GM10248 (cell line): ENCODE data around the gene GCK.

Experiments
- CTCF ChIA-PET: fragments of 300-600 bp; sonication (Branson Sonifier 250); formaldehyde crosslinking; extraction: SDS; loops from one replicate; lab custom pipeline; 2021; ENCODE audit warnings: antibody characterized with exemption; lab: Yijun Ruan, JAX
- POLR2A ChIA-PET: fragments of 350-650 bp; sonication (Branson Sonifier 250); formaldehyde crosslinking; extraction: SDS; loops from one replicate; lab custom pipeline; 2020; ENCODE audit warnings: antibody characterized with exemption; lab: Yijun Ruan, JAX
- DNase-seq: peaks from one replicate; pipeline ENCODE4 v3.0.0; 2012; ENCODE audit errors: extremely low spot score
- CTCF ChIP-seq: IDR thresholded peaks from 2 replicates; pipeline ENCODE4 v1.5.1; 2012; ENCODE audit warnings: mild to moderate bottlenecking, low read depth; ENCODE audit errors: extremely low read depth, missing control alignments, control extremely low read depth

GCK gene

GRCh38 chr7:44191171-44191570 lies 1.9 kb upstream of the GCK start:
- no peak for TF ChIP-seq CTCF
- ChIA-PET POLR2A (no interaction called here), CTCF (no interaction called here)
- no peak for DNase-seq

DNA sequence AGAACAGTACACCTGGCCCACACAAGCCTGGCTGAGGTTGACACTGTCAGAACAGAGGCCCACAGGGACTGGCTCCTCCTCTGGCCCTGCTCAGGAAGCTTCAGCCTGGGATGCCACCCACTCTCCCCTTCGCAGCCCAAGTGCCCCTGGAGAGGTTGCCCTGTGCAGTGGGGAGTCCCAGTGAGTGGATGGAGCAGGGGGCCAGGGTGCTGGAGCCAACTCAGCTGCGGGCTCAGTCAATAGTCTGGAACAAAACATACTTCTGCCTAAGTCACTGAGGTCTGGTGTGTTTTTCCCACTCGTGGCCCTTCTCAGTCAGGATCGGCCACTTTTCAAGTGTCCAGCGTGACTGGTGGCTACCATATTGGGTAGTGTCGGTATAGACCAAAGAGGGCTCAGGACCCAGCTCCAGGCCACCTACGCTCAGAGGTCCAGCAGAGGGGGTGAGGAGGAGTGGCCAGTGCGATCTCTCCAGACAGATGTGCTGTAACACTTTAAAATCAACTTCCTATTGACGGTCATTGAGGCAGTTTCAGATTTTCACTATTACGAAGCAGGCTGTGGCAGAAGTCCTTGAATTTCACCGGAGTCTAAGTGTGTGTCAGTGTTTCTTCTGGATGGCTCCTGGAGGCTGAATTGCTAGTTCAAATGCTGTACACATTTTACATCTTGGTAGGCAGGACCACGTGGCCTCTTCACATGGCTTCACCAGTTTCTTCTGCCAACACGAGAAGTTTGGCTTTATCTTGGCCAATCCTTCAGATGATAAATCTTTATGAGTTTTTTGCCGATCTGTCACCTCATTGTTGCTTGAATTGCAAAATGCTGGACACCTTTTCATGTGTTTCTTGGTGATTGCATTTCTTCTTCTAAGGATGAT lies 994 bp upstream of the GCK start:
- no peak for TF ChIP-seq CTCF
- ChIA-PET POLR2A (no interaction called here), CTCF (interaction anchor here (1.8 kb wide), 1 partner anchor 14 kb away, joined by 4 read pairs; no protein-coding TSS in a partner anchor)
- no peak for DNase-seq

GRCh38 chr7:44188480-44189225 lies 586 bp downstream of the GCK start:
- ChIA-PET POLR2A (no interaction called here), CTCF (interaction anchor here (1.0 to 1.8 kb wide), 2 partner anchors 9 to 12 kb away, joined by 3 to 4 read pairs; no protein-coding TSS in a partner anchor)
- TF ChIP-seq CTCF: no peak
- no peak for DNase-seq

GRCh38 chr7:44187636-44188416 lies 1.4 kb downstream of the GCK start:
- ChIA-PET POLR2A (no interaction called here), CTCF (interaction anchor here (1.7 kb wide), 1 partner anchor 9 kb away, joined by 7 read pairs; no protein-coding TSS in a partner anchor)
- TF ChIP-seq CTCF: no peak
- no peak for DNase-seq

DNA sequence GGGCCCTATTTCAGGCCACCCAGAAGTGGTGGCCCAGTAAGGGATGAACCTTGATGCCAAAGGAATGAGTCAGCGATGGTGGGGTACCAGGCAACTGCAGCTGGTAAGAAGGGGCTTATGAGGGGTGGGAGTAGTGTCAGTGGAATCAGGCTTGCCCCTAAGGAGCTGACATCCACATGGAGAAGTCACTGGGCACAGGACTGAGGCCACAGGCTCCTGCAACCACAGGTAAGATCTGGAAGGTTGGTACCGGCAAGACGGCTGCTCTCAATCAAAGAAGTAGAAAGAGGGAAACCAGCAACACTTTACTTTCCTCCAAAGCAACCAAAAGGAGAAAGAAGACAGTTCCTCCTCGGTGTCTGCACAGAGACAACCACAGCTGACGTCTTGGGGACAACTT lies 2.5 kb downstream of the GCK start:
- no peak for DNase-seq
- POLR2A ChIA-PET: no interaction called here
- no peak for TF ChIP-seq CTCF
- CTCF ChIA-PET: interaction anchor here (0.8 to 1.7 kb wide), 4 partner anchors 10 to 378 kb away, joined by 3 to 7 read pairs (median 4); no protein-coding TSS in a partner anchor

DNA sequence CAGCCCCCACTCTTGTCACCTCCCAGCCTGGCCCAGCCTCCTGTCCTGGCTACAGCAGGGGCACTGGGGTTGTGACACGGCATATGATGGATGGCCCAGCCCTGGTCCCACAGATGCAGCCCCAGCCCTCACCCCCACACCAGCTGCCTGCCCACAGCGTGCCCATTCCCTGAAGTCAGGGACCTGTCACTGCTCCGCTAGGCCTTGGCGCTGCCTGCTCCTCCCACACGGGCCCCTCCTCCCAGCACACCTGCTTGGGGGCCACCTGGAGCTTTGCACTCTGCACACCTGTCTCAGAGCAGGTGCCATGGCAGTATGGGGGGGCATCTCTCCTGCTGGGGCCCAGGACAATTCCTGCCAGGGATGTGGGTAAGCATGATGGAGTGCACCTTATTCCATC lies 3.5 kb downstream of the GCK start:
- CTCF ChIA-PET: interaction anchor here (0.8 kb wide), 1 partner anchor 10 kb away, joined by 3 read pairs; no protein-coding TSS in a partner anchor
- POLR2A ChIA-PET: no interaction called here
- no peak for TF ChIP-seq CTCF
- DNase-seq: no peak
